Fibroblast of the conjunctiva (primary cell): ENCODE results near the gene SLC39A3.

Source experiments
- DNase-seq: peaks from one replicate; pipeline ENCODE4 v3.0.0-alpha.2; 2010; ENCODE audit warnings: low read depth

Gene SLC39A3

GRCh38 chr19:2702170-2703076, 37.4 kb downstream of the SLC39A3 start, which contains the start of gene GNG7:
Gene GNG7, minus strand, starts transcription at chr19:2702694. Its CDS starts 182,006 bp downstream, at chr19:2520688.
- peak; percentile 63 for DNase-seq

- no peak for DNase-seq
Observed at GRCh38 chr19:2701361-2702169, 38.3 kb downstream of the SLC39A3 start.

- no peak for DNase-seq
Observed at GRCh38 chr19:2700660-2701360, 39.0 kb downstream of the SLC39A3 start.

GRCh38 chr19:2699413-2700140, 40.2 kb downstream of the SLC39A3 start:
- no peak for DNase-seq

- no peak for DNase-seq
Observed at GRCh38 chr19:2694196-2694595, 45.6 kb downstream of the SLC39A3 start.

- no peak for DNase-seq
Observed at GRCh38 chr19:2693492-2694160, 46.2 kb downstream of the SLC39A3 start.

- DNase-seq = no peak
Observed at GRCh38 chr19:2691951-2692350, 47.9 kb downstream of the SLC39A3 start.

- DNase-seq = no peak
Observed at GRCh38 chr19:2690856-2691255, 49.0 kb downstream of the SLC39A3 start.

GRCh38 chr19:2686360-2686759, 53.5 kb downstream of the SLC39A3 start:
- no peak for DNase-seq

- no peak for DNase-seq
Observed at GRCh38 chr19:2685204-2685704, 54.6 kb downstream of the SLC39A3 start.

GRCh38 chr19:2683430-2684003, 56.3 kb downstream of the SLC39A3 start:
- DNase-seq = no peak
